ENCODE data around the gene XPR1.

GRCh38 chr1:180936110-180937011 is 304.5 kb downstream of the XPR1 start:
- TF ChIP-seq POLR2A (IDR thresholded peaks at IDR 0.05; ENCODE audit: borderline replicate concordance, extremely low read depth, insufficient read depth, insufficient read length): no peak
- TF ChIP-seq ELF1 (IDR thresholded peaks at IDR 0.05; ENCODE audit: borderline replicate concordance, low read depth): no peak
- no peak for TF ChIP-seq ZBTB33 (IDR thresholded peaks at IDR 0.05; ENCODE audit: extremely low read depth, insufficient replicate concordance, low read length)
- no peak for TF ChIP-seq CTCF (IDR thresholded peaks at IDR 0.05 in 2 of 3, conservative IDR thresholded peaks at IDR 0.05 in 1 of 3; ENCODE audit: borderline replicate concordance in 1 of 3, insufficient read depth in 1 of 3, low read depth in 2 of 3, low read length in 2 of 3)
- no peak for TF ChIP-seq CEBPB (IDR thresholded peaks at IDR 0.05; ENCODE audit: low read depth)
- TF ChIP-seq RAD21 (IDR thresholded peaks at IDR 0.05; ENCODE audit: low read depth): no peak
- no peak for TF ChIP-seq CBX3 (IDR thresholded peaks at IDR 0.05; ENCODE audit: low read depth)

Data from HCT116 (cell line).